Measurements from ENCODE around the gene NPIPA5.

DNA sequence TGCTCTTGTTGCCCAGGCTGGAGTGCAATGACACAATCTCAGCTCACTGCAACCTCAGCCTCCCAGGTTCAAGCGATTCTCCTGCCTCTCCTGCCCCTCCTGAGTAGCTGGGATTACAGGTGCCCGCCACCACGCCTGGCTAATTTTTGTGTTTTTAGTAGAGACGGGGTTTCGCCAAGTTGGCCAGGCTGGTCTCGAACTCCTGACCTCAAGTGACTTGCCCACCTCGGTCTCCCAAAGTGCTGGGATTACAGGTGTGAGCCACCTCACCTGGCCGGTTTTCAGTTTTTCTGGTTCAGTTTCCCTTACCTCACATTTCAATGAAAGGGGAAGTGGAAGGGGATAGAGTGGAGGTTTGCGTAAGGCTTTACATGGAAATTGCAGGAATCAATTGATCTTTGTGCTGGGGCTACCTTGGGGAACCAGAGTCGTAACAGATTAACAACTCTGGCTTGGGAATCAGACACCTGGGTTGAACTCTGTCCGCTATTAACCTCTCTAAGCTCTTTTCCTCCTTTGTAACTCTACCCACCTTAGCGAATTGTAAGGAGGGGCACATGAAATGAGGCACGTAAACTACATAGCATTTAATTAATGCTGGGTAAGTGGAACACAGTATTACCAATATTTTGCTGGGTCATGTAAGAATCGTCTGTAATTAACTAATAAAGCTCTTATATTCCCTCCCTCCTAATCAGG, 20.7 kb upstream of the NPIPA5 start:
- TF ChIP-seq, protein P1, sequence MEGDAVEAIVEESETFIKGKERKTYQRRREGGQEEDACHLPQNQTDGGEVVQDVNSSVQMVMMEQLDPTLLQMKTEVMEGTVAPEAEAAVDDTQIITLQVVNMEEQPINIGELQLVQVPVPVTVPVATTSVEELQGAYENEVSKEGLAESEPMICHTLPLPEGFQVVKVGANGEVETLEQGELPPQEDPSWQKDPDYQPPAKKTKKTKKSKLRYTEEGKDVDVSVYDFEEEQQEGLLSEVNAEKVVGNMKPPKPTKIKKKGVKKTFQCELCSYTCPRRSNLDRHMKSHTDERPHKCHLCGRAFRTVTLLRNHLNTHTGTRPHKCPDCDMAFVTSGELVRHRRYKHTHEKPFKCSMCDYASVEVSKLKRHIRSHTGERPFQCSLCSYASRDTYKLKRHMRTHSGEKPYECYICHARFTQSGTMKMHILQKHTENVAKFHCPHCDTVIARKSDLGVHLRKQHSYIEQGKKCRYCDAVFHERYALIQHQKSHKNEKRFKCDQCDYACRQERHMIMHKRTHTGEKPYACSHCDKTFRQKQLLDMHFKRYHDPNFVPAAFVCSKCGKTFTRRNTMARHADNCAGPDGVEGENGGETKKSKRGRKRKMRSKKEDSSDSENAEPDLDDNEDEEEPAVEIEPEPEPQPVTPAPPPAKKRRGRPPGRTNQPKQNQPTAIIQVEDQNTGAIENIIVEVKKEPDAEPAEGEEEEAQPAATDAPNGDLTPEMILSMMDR (conservative IDR thresholded peaks at IDR 0.05), result no peak
- no peak for TF ChIP-seq ZFX (IDR thresholded peaks at IDR 0.05)

Measured in C4-2B (cell line).